Neutrophil (primary cell): ENCODE data around the gene HHIPL1.

Source experiments
- H3K27ac ChIP-seq: fragments of 200-600 bp; sonication (generic); 2 replicates; pipeline ENCODE4 v1.5.1; 2016; ENCODE audit warnings: mild to moderate bottlenecking, moderate library complexity
- H3K27me3 ChIP-seq: fragments of 200-600 bp; sonication (generic); 2 replicates; pipeline ENCODE4 v1.6.0; 2016; ENCODE audit warnings: mild to moderate bottlenecking
- H3K36me3 ChIP-seq: fragments of 200-600 bp; sonication (generic); 2 replicates; pipeline ENCODE4 v1.5.1; 2017
- H3K4me1 ChIP-seq, 2 experiments: fragments of 200-600 bp in 1 of 2; sonication (generic) in 1 of 2; 1 replicate in 1 of 2; 2 replicates in 1 of 2; pipeline versions ENCODE4 v1.5.1 to v1.6.1; 2013 to 2016; ENCODE audit warnings: low read depth in 1 of 2, low read length in 1 of 2, mild to moderate bottlenecking in 1 of 2, moderate library complexity in 1 of 2; ENCODE audit not compliant: control insufficient read depth in 1 of 2, insufficient read depth in 1 of 2
- H3K4me3 ChIP-seq, 2 experiments: fragments of 200-600 bp in 1 of 2; sonication (generic) in 1 of 2; 1 replicate in 1 of 2; 2 replicates in 1 of 2; pipeline ENCODE4 v1.5.1; 2013 to 2016; ENCODE audit warnings: low read depth in 1 of 2, low read length in 1 of 2, mild to moderate bottlenecking in 1 of 2, moderate library complexity in 1 of 2
- H3K9me3 ChIP-seq: fragments of 200-600 bp; sonication (generic); 2 replicates; pipeline ENCODE4 v1.5.1; 2016
- TF ChIP-seq, protein P1 (sequence below): fragments of 200-600 bp; sonication (generic); IDR thresholded peaks from 2 replicates; pipeline ENCODE4 v1.5.1; 2016; ENCODE audit warnings: antibody characterized with exemption

HHIPL1 gene

DNA sequence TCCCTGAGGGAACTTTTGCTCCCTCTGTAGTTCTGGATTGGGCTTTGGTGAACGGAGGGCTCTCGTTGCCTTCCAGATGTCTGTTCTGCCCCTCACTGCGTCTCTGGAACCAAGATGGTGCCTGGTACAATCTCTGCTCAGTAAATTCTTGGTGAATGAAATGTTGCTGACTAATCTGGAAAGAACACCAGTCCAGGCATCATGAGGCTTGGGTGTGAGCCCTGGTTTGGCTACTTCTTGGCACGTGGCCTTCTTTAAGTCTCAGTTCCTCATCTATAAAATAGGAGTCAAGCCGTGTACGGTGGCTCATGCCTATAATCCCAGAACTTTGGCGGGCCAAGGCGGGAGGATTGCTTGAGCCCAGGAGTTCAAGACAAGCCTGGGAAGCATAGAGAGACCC lies 4.3 kb downstream of the HHIPL1 start:
- no peak overlapping the region for H3K4me3 ChIP-seq
- H3K9me3 ChIP-seq = no peaks in the 10 kb centered on the region
- no peaks in the 10 kb centered on the region for H3K4me1 ChIP-seq
- TF ChIP-seq, protein P1, sequence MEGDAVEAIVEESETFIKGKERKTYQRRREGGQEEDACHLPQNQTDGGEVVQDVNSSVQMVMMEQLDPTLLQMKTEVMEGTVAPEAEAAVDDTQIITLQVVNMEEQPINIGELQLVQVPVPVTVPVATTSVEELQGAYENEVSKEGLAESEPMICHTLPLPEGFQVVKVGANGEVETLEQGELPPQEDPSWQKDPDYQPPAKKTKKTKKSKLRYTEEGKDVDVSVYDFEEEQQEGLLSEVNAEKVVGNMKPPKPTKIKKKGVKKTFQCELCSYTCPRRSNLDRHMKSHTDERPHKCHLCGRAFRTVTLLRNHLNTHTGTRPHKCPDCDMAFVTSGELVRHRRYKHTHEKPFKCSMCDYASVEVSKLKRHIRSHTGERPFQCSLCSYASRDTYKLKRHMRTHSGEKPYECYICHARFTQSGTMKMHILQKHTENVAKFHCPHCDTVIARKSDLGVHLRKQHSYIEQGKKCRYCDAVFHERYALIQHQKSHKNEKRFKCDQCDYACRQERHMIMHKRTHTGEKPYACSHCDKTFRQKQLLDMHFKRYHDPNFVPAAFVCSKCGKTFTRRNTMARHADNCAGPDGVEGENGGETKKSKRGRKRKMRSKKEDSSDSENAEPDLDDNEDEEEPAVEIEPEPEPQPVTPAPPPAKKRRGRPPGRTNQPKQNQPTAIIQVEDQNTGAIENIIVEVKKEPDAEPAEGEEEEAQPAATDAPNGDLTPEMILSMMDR = no peak
- no peaks in the 10 kb centered on the region for H3K36me3 ChIP-seq
- no peak overlapping the region for H3K27ac ChIP-seq
- peaks cover 38% of the 10 kb centered on the region for H3K27me3 ChIP-seq

DNA sequence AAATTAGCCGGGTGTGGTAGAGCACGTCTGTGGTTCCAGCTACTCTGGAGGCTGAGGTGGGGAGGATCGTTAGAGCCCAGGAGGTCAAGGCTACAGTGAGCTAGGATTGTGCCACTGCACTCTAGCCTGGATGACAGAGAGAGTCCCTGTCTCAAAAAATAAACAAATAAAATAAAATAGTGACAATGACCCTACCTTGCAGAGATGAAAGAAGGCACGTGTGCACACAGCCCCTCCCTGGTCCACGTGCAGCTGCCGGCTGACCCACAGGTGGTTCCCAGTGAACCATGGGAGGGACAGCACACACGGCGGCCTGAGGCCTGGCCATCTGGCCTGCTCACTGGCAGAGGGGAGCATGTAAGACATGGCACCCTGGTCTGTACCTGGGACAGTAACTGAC lies 4.7 kb downstream of the HHIPL1 start:
- no peak overlapping the region for H3K27ac ChIP-seq
- H3K4me1 ChIP-seq = no peaks in the 10 kb centered on the region
- no peak overlapping the region for H3K4me3 ChIP-seq
- H3K9me3 ChIP-seq = no peaks in the 10 kb centered on the region
- TF ChIP-seq, protein P1 = no peak
- no peaks in the 10 kb centered on the region for H3K36me3 ChIP-seq
- peaks cover 36% of the 10 kb centered on the region for H3K27me3 ChIP-seq

DNA sequence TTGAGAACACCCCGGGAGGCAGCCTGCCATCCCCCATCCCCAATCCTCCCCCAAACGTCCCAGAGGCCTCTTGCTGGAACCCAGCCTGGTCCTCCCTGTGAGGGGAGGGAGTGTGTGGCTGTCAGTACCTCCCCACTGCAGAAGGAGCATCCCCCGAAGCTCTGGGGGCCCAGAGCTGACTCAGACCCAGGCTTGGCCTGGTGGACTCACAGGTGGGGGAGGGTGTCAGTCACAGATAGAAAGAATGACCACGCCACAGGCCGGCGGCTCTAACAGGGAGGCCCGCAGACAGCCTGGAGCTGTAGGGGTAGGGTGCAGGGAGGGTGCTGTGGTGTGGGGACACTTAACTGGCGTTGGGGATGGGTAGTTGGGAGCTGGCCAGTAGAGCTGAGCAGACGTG lies 5.3 kb downstream of the HHIPL1 start:
- Histone ChIP-seq H3K27me3 (peaks cover 31% of the 10 kb centered on the region), H3K4me3 (no peak overlapping the region), H3K9me3 (no peaks in the 10 kb centered on the region), H3K27ac (no peak overlapping the region), H3K4me1 (no peaks in the 10 kb centered on the region), H3K36me3 (no peaks in the 10 kb centered on the region)
- TF ChIP-seq, protein P1 = no peak

DNA sequence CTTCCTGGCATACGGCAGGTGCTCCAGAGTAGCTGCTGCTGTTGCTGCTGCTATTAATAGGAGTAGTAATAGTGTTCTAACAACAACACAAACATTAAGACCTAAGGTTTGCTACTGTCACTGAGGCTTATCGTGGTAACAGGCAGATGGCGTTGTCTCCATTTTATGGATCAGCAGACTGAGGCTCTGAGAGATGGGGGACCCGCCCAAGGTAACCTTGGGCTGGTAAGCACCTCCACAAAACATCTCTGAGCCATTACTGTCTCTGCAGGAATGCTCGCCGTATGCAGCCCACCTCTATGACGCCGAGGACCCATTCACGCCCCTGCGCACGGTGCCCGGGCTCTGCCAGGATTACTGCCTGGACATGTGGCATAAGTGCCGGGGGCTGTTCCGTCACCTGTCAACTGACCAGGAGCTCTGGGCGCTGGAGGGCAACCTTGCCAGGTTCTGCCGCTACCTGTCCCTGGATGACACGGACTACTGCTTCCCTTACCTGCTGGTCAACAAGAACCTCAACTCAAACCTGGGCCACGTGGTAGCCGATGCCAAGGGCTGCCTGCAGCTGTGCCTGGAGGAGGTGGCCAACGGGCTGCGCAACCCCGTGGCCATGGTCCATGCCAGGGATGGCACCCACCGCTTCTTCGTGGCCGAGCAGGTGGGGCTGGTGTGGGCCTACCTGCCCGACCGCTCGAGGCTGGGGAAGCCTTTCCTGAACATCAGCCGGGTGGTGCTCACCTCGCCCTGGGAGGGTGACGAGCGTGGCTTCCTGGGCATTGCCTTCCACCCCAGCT lies 7.2 kb downstream of the HHIPL1 start:
- TF ChIP-seq, protein P1 = no peak
- H3K27me3 ChIP-seq = peaks cover 15% of the 10 kb centered on the region
- no peaks in the 10 kb centered on the region for H3K36me3 ChIP-seq
- no peak overlapping the region for H3K4me3 ChIP-seq
- H3K27ac ChIP-seq = no peak overlapping the region
- no peaks in the 10 kb centered on the region for H3K4me1 ChIP-seq
- H3K9me3 ChIP-seq = no peaks in the 10 kb centered on the region

DNA sequence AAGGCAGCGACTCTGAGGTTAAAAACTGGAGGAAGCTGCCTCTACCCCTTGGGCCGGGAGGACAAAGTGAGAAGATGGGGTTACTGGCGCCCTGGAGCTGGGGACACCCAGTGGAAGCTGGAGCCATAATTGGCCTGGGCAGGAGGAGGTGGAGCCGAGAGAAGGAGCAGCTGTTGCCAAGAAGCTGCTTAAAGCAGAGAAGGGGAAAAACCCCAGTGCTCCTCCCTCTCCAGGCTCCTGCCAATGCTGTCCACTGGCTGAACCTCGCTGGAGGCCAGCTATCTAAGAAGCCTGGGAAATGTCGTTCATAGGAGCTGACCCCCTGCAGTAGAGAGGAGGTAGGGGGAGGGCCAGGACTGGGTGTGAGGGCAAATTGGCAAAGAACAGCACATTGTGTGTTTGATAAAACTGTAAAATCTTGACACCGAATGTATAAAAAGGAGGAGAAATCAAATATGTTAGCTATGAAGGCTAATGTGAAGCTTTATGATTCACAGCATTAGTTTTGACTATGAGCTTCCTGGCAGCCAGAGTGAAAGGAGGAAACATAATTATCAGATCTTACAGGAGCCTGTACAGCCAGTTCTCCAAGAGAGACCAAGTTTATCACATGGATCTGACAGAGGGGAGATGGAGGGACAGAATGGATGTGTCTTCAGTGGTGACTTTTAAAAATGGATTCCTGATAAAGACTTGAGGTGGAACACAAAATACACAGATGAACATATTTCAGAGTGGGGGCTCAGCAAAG lies 9.5 kb downstream of the HHIPL1 start:
- Histone ChIP-seq H3K36me3 (no peaks in the 10 kb centered on the region), H3K27me3 (peaks cover 28% of the 10 kb centered on the region)
- TF ChIP-seq, protein P1 = no peak

More for the DNA sequence above, 9.5 kb downstream of the HHIPL1 start:
- Histone ChIP-seq H3K4me1 (no peaks in the 10 kb centered on the region), H3K9me3 (no peaks in the 10 kb centered on the region), H3K4me3 (no peak overlapping the region), H3K27ac (no peak overlapping the region)
